Subcutaneous adipose tissue (tissue), 4 donors: ENCODE data around the gene KAT8. TPM values are rescaled to one million over a fixed set of nuclear protein-coding genes. Genes with fewer than 3 reads are reported as not detected.

Experiments
- CTCF ChIP-seq: fragments of 450-650 bp; IDR thresholded peaks from one replicate; pipeline ENCODE4 v1.5.1; 2016; ENCODE audit warnings: low read depth, mild to moderate bottlenecking, control low read depth, antibody characterized with exemption, moderate library complexity
- total RNA-seq, 4 donors: library from RNA; depleted of rRNA; stranded (reverse); fragments of >200 nt; gene quantifications; one replicate each; pipeline ENCODE4 v1.1.0, GENCODE V29; 2016

The KAT8 gene
- total RNA-seq, 4 donors from 2014 or later = 42.3 to 71.2 (median 51.9) TPM

- TF ChIP-seq CTCF = no peak
Observed at GRCh38 chr16:31105677-31106213, 11.7 kb upstream of the KAT8 start.

GRCh38 chr16:31106509-31107464, 10.7 kb upstream of the KAT8 start:
- no peak for TF ChIP-seq CTCF

GRCh38 chr16:31107465-31107867, 10.0 kb upstream of the KAT8 start:
- no peak for TF ChIP-seq CTCF

GRCh38 chr16:31108035-31108793, 9.2 kb upstream of the KAT8 start, which contains the start of gene BCKDK:
BCKDK (plus strand) TSS chr16:31108386; CDS start chr16:31109224, 838 bp downstream.
- no peak for TF ChIP-seq CTCF

GRCh38 chr16:31108794-31109558, 8.5 kb upstream of the KAT8 start:
- TF ChIP-seq CTCF = no peak

- TF ChIP-seq CTCF = no peak
Observed at GRCh38 chr16:31109622-31110021, 7.8 kb upstream of the KAT8 start.
